ENCODE results near the gene CTXN3.

CTXN3 gene

DNA sequence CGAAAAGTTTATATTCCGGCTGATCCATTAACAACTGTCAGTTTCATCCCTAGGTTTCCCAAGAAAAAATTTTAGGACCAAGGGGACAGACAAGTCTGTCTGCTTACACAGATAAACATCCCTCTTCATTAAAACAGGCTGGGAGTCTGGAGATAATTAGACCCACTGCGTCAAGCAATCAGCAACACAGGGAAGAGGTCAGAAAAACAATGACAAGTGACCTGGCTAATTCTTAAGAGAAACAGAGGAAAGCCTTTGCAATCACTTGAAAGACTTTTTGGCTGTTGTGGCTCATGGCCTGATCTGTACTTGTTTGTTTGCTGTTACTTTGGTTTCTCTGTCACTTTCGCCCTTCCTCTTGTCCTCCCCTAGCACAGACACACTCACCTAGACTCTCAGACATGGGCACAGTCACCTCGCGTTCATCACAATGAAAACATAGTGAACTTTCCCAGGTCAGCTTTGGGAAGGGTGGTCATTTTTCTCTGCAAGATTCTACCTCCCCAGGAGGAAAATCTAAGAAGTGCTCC is 51.4 kb downstream of the CTXN3 start:
- DNase-seq: no peak

DNA sequence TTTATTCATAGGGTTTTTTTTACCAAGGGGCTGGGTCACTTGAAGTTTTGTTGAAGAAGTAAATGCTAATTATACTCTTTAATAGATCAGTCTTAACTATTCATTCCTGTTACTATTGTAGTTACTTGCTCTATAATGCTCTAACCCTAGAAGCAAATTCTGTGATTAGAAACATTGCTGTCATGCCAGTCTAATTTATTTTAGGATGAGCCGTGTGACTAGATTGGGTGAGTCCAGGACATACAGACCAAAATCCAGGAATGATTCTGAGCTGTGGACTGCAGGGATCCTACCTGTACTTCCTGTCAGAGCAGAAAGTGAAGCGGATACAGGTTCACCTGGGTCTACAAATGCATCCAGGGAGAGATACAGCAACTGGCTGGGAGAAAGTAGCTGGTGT is 53.6 kb downstream of the CTXN3 start:
- DNase-seq: no peak

DNA sequence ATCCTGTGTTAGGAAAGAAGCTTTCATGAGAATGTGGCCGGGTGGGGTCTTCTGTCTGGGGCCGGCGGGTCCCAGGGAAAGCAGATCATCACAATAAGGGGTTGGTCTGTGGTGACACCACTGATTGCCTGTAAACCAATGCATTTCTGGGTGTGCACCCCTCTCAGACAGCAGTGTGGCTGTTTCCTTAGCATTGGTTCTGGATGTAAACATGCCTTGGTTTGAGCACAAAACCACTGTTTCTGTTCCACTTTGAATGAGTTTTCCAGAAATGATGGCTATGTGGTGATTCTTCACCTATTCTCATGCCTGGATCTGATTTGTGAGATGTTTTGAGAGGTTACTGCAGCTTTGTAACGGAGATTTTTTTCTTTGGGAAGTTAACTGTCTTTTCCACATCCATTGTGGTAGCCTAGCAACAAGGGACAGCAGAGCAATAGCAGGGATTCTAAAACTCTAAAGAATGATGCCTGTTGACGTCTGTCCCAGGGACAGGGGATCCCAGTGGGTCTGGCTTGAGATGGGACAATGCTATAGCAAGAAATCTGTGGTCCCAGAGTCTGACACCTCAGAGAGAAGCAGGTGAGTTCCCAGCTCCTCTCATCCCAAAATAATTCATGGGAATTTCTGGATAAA is 54.2 kb downstream of the CTXN3 start, which contains the start of gene CCDC192:
TSS of gene CCDC192 (plus strand) at position 466 of the 636 bp plus-strand sequence. CDS start at position 521, 55 bp downstream.
- DNase-seq: no peak

DNA sequence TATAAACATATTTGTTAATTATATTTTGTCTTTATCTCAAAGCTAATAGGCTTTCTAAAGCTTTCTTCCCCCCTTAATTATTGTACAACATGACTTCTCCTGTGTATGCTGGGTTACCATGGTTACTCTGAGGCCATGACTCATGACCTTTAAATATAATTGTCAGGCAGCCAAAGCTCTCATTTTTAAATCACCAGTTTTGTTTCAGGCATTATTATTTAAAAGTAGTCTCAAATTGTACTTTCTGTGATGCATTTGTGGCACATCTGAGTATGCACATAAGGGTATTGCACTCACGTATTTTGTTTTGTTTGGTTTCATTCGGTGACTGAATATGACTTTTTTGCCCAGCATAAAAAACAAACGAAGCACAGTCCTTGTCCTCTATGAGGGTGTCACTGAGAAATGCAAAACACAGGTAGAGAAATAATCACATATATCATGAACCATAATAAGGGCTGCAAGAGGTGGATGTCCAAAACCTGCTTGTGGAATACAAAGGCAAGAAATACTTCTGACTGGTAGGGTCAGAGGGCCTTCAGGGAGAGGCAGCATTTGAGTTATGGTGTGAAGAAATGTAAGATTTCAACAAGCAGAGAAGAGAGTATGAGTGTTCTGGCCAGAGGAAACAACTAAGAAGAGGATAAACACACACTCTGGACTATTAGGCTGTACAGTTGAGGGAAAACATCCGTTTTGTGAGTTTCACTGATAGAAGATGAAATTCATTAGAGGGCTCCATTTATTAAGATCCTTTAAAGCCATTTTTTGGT is 56.4 kb downstream of the CTXN3 start:
- peak; percentile 77 for DNase-seq

DNA sequence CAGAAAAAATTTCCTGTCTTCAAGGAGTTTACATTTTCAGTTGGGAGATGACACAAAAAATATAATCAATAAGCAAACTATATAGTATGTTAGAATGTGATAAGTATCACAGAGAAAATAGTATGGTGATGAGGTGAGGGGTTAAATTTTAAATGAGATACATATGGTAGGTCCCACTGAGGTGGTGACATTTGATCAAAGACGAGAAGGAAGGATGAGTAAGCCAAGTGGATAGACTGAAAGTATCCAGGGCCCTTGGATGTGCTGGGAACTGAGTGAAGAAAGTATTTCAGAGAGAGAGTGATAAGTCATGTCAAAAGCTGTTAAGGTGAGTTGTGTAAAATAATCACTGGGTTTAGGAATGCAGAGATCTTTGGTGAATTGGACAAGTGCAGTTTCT is 57.8 kb downstream of the CTXN3 start:
- no peak for DNase-seq

DNA sequence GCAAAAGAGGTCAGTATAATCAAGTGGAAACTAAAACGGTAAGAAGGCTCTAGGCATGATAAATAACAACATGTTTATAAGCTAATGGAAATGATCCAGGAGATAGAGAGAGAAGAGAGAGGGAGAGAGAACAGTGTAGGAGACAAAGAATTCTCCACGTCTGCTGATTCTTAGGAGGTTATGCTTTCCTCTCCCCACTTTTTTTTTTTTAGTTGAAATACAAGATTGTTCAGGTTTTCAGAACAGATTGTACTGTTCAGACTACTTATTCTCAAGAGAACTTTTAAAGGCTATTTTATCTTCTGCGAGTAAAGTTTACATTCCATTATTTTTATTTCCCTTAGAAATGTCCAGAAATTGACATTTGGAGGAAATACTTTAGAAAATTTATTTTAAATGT is 58.3 kb downstream of the CTXN3 start:
- DNase-seq: no peak
